ENCODE measurements around the gene SRCIN1.

The SRCIN1 gene

GRCh38 chr17:38563362-38564253 is 42.1 kb downstream of the SRCIN1 start:
- TF ChIP-seq CTCF (IDR thresholded peaks at IDR 0.05; ENCODE audit: low read depth, low read length, poor library complexity, severe bottlenecking) = no peak
- 0 out of 2 replicates have a peak, but pooled peaks have one; percentile 51 for TF ChIP-seq EZH2phosphoT487 (IDR thresholded peaks at IDR 0.05; ENCODE audit: borderline replicate concordance, low read length)
- Histone ChIP-seq H3K9me3 (ENCODE audit: control insufficient read depth, insufficient read depth, low read length) (no peaks in the 10 kb centered on the region), H3K27ac (ENCODE audit: low read depth, low read length) (no peak overlapping the region), H3K4me3 (ENCODE audit: low read length) (no peak overlapping the region), H3K4me1 (ENCODE audit: control insufficient read depth, low read length) (peaks cover 20% of the 10 kb centered on the region), H3K4me2 (ENCODE audit: low read length) (no peak overlapping the region), H3F3A (ENCODE audit: control insufficient read depth, insufficient read depth) (no peaks in the 10 kb centered on the region), H3K36me3 (ENCODE audit: control insufficient read depth, low read length) (no peaks in the 10 kb centered on the region), H4K20me1 (ENCODE audit: control insufficient read depth, insufficient read depth, low read depth, low read length) (no peaks in the 10 kb centered on the region), H3K79me2 (ENCODE audit: control insufficient read depth, low read length) (no peaks in the 10 kb centered on the region), H3K27me3 (ENCODE audit: control insufficient read depth, low read length) (peaks cover 60% of the 10 kb centered on the region), H3K9me2 (replicated peaks; ENCODE audit: control insufficient read depth, low read length) (no peaks in the 10 kb centered on the region)

DNA sequence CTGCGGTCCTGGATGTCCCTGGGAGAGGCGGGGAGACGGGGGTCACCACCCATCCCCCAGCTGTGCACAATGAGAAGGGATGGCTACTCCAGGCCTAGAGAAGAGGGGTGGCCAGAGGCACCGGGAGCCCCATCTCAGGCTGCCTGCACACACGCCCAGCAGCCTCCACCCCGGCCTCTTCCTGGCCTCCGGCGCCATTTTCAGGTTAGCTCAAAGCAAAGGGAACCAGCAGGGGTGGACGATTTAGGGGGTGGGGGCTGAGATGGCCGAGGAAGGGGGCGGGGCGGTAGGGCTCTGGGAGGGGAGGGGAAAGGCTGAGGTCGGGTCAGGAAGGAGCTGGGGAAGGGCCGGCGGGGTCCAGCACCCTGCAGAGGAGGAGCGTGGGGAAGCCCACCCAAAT is 42.8 kb downstream of the SRCIN1 start:
- Histone ChIP-seq H3K4me2 (ENCODE audit: low read length) (no peak overlapping the region), H3K36me3 (ENCODE audit: control insufficient read depth, low read length) (no peaks in the 10 kb centered on the region), H3K4me3 (ENCODE audit: low read length) (no peak overlapping the region), H3K79me2 (ENCODE audit: control insufficient read depth, low read length) (no peaks in the 10 kb centered on the region), H3K4me1 (ENCODE audit: control insufficient read depth, low read length) (peaks cover 24% of the 10 kb centered on the region), H4K20me1 (ENCODE audit: control insufficient read depth, insufficient read depth, low read depth, low read length) (no peaks in the 10 kb centered on the region), H3K27ac (ENCODE audit: low read depth, low read length) (no peak overlapping the region), H3K9me3 (ENCODE audit: control insufficient read depth, insufficient read depth, low read length) (no peaks in the 10 kb centered on the region), H3F3A (ENCODE audit: control insufficient read depth, insufficient read depth) (no peaks in the 10 kb centered on the region), H3K27me3 (ENCODE audit: control insufficient read depth, low read length) (peaks cover 53% of the 10 kb centered on the region), H3K9me2 (replicated peaks; ENCODE audit: control insufficient read depth, low read length) (no peaks in the 10 kb centered on the region)
- no peak for TF ChIP-seq EZH2phosphoT487 (IDR thresholded peaks at IDR 0.05; ENCODE audit: borderline replicate concordance, low read length)
- no peak for TF ChIP-seq CTCF (IDR thresholded peaks at IDR 0.05; ENCODE audit: low read depth, low read length, poor library complexity, severe bottlenecking)

DNA sequence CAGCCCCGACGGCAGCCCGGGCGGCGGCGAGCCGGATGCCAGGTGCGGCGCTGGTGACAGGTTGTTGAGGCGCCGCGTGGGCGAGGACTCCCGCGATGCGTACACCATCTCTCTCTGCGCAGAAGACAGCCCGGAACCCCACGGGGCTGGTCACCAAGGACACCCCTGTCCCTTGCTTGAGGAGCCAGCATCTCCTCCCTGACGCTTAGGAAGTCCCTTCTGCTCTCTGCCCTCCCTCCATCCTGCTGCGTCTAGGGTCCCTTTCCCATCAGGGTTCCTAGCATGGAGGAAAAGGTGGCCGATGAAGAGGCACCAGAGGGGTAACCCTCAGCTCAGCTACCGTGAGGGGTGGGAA is 43.6 kb downstream of the SRCIN1 start:
- no peak overlapping the region for H3K4me2 ChIP-seq (ENCODE audit: low read length)
- no peaks in the 10 kb centered on the region for H3K79me2 ChIP-seq (ENCODE audit: control insufficient read depth, low read length)
- H3F3A ChIP-seq (ENCODE audit: control insufficient read depth, insufficient read depth) = no peaks in the 10 kb centered on the region
- peaks cover 29% of the 10 kb centered on the region for H3K4me1 ChIP-seq (ENCODE audit: control insufficient read depth, low read length)
- no peaks in the 10 kb centered on the region for H3K9me2 ChIP-seq (replicated peaks; ENCODE audit: control insufficient read depth, low read length)
- no peak for TF ChIP-seq CTCF (IDR thresholded peaks at IDR 0.05; ENCODE audit: low read depth, low read length, poor library complexity, severe bottlenecking)
- TF ChIP-seq EZH2phosphoT487 (IDR thresholded peaks at IDR 0.05; ENCODE audit: borderline replicate concordance, low read length) = no peak
- no peak overlapping the region for H3K27ac ChIP-seq (ENCODE audit: low read depth, low read length)
- peaks cover 47% of the 10 kb centered on the region for H3K27me3 ChIP-seq (ENCODE audit: control insufficient read depth, low read length)
- H4K20me1 ChIP-seq (ENCODE audit: control insufficient read depth, insufficient read depth, low read depth, low read length) = no peaks in the 10 kb centered on the region
- H3K4me3 ChIP-seq (ENCODE audit: low read length) = no peak overlapping the region
- no peaks in the 10 kb centered on the region for H3K36me3 ChIP-seq (ENCODE audit: control insufficient read depth, low read length)
- H3K9me3 ChIP-seq (ENCODE audit: control insufficient read depth, insufficient read depth, low read length) = no peaks in the 10 kb centered on the region

Data from DOHH2 (cell line).